Nucleus accumbens (tissue), 56 donors: ENCODE measurements around the gene CUL3.

ENCODE experiments used
- DNase-seq, 56 donors: peaks; one replicate each; lab custom pipeline; 2025; lab: John Stamatoyannopoulos, UW

Gene CUL3

DNA sequence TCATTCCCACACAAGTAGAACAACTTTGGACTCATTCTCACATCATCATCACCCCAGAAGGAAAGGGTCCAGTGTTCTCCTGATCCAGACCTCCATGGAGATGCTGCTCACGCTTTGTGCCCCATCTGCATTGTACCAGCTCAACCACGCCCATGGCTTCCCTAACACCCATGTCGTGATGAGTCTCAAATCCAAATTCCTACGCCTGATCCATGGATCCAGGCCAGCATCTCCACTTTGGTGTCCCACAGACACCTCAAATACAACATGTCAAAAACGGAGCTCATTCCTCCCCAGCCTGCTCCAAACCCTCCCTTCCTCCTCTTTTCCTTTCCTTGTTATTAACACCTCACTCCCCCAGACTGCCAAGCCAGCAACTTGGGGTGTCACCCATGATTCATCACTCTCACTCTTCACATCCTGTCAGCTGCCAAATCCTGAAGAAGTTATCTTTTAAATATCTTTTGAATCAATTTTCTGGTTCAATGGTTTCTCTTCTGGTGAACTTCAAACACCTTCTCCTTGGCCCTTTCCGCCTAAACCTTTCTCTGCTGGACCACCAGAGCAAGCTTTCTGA, 153.1 kb downstream of the CUL3 start:
- peak in 3 of 56 donors; percentile 5 to 28 (median 7) for DNase-seq

GRCh38 chr2:224429441-224429810, 155.7 kb downstream of the CUL3 start:
- DNase-seq = no peak

- DNase-seq = no peak
Measured at GRCh38 chr2:224428787-224429440, 156.2 kb downstream of the CUL3 start.

- no peak for DNase-seq
Measured at GRCh38 chr2:224427471-224427870, 157.7 kb downstream of the CUL3 start.

DNA sequence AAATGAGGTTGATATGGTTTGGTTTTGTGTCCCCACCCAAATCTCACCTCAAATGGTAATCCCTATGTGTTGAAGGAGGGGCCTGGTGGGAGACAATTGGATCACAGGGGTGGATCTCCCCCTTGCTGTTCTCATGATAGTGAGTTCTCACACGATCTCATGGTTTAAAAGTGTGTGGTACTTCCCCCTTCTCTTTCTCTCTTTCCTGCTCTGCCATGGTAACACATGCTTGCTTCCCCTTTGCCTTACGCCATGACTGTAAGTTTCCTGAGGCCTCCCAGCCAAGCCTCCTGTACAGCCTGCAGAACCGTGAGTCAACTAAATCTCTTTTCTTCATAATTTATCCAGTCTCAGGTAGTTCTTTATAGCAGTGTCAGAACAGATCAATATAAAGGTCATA, 158.5 kb downstream of the CUL3 start:
- no peak for DNase-seq

GRCh38 chr2:224421065-224421464, 164.1 kb downstream of the CUL3 start:
- no peak for DNase-seq
